NCI-H526 (cell line): ENCODE data around the gene INO80C.
"Not testable (repeated sequence)": the region's sequence is repeated elsewhere in the genome, so short reads cannot be mapped to it uniquely, and the experiment has no call there.

Experiments used
- DNase-seq, 2 experiments: peaks; one replicate each; lab custom pipeline; 2025; lab: John Stamatoyannopoulos, UW

The INO80C gene

GRCh38 chr18:35487525-35487924 is 10.2 kb downstream of the INO80C start:
- DNase-seq, result not testable (repeated sequence)

- DNase-seq, result no peak
These were observed 11.9 kb downstream of the INO80C start for GRCh38 chr18:35485852-35486251.

DNA sequence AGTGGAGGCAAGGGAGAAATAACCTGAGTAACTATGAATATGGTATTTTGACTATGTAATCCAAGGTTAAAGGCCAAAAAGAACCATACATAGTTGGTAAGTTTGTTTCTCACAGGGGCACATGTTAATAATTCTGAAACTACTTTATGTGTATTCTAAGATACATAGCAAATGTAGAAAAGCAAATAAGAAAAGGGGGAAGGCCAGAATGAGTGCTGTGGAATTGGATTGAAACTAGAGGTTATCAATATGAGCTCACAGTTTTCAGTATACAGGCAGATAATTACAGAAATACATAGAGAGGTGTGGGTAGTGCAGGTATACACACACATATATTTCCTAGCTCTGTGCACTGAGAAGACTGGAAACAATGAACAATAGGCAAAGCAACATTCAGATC is 13.7 kb downstream of the INO80C start:
- DNase-seq, result no peak

DNA sequence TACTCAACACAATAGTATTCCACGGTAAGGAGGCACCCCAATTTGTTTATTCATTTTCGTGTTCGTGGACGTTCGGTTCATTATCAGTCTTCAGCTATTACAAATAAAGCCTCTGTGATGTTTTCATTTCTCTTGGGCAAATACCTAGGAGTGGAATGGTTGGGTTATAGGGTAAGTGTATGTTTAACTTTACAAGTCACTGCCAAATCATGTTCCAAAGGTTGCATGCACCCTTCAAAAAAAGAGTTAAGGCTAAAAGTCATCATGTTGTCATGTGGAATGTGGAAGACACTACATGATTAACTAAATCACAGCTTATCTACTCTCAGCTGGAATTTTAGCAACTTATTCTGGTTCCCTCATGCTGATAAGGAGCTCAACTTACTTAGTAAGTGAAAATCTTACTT is 15.8 kb downstream of the INO80C start:
- no peak for DNase-seq

- DNase-seq, result no peak
These were observed 17.7 kb downstream of the INO80C start for GRCh38 chr18:35479911-35480586.

GRCh38 chr18:35478520-35479435 is 19.0 kb downstream of the INO80C start:
- no peak for DNase-seq

GRCh38 chr18:35477974-35478373 is 19.8 kb downstream of the INO80C start:
- no peak for DNase-seq

DNA sequence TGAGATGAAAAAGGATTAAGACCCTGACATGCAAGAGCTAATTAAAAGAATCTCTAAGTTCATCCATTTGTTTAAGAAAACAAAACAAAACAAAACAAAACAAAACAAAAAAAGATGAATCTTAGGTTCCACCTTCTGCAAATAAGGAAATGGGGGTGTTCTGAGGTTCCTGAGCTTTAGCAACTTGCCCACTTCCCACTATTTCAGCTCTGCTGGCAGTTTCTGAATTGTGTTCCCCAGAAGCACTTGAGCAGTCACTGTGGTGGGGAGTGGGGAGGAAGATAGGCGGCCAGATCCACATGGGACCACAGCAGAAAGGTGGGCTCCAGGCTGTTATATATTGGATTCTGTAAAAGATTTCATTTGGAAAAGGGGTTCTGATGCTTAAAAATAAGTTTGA is 20.3 kb downstream of the INO80C start:
- DNase-seq, result no peak

GRCh38 chr18:35474884-35475283 is 22.9 kb downstream of the INO80C start:
- DNase-seq, result no peak

DNA sequence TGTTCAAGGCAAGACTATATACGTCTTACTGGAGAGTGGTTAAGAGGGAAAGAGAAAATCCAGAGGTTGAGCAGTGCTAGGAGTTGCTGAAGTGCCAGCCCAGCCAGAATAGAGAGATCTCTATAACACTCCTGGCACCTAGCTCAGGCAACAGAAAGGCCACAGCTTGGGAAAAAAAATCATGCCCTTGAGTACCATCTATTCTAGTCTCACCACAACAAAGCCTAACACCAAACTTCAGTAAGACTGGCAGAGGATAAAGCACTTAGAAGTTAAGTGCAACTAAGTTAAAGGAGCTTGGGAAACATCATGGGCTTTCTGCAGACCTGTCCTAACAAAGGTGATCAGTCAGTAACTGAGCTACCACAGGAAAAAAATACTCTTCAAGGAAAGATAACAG is 24.2 kb downstream of the INO80C start:
- DNase-seq, result no peak

GRCh38 chr18:35470435-35470834 is 27.3 kb downstream of the INO80C start:
- DNase-seq, result no peak

- DNase-seq, result no peak
These were observed 28.0 kb downstream of the INO80C start for GRCh38 chr18:35469725-35470124.

- no peak for DNase-seq
These were observed 29.0 kb downstream of the INO80C start for GRCh38 chr18:35468711-35469110.

GRCh38 chr18:35467624-35468016 is 30.1 kb downstream of the INO80C start:
- DNase-seq, result peak in 1 of 2 experiments; percentile 1

DNA sequence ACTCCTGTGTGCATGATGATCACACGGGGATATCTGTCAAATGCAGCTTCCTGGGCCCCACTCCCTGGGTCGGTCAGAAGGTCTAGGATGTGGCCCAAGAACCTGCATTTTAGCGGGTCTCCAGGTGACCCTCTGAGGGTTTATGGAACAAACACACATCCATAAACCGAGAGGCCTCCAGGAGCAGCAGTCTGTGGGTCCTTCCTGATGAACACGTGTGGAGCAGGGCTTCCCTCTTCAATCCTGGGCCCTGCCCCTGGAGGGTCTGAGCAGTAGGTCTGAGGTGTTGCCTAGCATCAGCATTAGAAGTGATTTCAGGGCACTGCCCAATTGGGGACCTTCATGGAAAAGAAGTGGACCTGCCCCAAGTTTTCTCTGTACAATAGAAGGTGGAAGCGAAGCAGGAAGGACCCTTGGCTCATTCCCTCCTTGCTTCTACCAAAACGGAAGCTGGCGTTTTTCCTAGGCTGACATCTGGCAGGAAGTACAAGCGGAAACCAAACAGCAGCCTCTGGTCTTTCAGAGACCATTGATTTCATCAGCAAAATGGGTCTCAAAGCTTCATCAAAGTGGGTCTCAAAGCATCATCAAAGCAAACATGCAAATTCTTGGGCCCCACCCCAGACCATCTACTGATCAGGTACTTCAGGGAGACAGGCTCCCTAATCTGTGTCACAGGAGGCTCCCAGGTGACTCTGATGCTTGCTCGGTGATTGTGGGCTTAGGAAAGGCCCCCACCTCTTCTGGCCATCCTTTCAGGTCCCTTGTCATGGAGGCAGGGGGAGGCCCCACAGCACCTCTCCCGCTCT is 30.7 kb downstream of the INO80C start:
- DNase-seq, result no peak

DNA sequence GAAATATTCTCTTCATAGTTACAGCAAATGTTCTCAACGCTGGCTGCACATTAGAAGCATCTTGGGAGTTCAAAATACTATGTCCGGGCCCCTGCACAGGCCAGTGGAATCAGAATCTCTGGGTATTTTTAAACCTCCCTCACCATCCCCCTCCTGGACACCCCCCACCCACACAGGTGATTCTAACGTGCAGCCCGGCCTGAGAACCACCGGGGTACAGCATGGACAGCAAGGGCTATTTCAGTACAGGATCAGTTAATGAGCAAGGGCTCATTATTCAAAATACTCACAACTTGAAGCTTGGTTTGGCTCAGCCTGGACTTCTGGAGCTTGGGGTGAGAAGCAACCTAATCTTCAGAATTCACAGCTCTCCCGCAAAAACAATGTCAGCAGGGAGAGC is 31.4 kb downstream of the INO80C start:
- DNase-seq, result no peak

GRCh38 chr18:35465329-35465728 is 32.4 kb downstream of the INO80C start:
- DNase-seq, result no peak

GRCh38 chr18:35464831-35465279 is 32.9 kb downstream of the INO80C start:
- no peak for DNase-seq

DNA sequence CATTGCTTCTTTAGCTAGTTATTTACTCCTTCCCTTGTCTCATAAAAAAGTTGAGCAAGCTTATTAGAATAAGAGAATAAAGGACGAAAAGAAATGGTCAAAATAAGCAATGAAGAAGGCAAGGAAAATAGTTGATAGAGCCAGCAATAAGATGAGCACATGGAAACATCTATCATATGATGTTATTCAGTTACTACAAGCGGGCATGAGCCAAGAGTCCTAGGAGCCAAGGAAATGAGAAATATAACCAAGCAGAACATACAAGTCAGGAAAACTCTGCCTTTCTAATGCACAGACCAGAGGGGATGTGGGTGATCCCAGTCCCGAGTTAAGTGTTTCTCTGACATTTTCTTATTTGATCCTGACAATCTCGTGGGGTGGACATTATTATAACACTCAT is 33.9 kb downstream of the INO80C start:
- DNase-seq, result no peak

DNA sequence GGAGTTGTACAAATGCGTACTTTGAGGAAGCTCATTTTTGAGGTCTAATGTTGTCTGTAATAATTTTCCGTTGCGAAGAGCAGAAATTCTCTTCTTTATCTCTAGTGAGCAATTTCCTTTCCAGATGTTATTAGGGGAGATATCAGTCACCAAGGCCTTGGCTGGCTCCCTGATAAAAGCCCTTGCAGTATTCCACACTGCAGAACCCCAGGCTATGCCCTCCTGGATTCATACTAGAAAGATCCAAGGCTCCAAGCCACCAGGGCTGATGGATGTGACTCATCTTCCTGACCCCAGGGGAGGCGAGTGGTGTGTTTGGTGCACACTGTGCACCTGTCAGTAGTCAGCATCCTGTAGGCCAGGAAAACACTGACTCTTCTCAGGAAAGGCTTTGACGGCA is 34.7 kb downstream of the INO80C start:
- DNase-seq, result no peak

- no peak for DNase-seq
These were observed 37.0 kb downstream of the INO80C start for GRCh38 chr18:35460736-35461161.

DNA sequence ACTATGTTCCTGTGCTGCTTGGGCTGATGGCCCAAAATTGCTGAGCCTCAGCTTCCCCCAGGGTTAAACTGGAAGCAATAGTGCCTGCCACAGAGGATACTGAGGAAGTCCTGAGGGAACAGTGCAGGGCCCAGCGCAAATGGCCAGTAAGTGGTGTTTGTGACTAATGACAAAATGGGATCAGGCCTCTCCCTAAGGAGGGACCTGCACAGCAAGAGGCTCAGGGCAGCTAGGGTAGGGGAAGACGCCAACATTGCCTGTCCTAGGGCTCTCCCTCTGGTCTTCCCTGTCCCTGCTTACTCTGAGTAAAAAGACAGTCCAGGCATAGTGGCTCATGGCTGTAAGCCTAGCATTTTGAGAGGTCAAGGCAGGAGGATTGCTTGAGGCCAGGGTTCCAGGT is 37.8 kb downstream of the INO80C start:
- no peak for DNase-seq
